Mononuclear cell (primary cell): ENCODE measurements around the gene ZFHX2. TPM values are rescaled to one million over a fixed set of nuclear protein-coding genes. Genes with fewer than 3 reads are reported as not detected.

Experiments
- H3K27me3 ChIP-seq: 2 replicates; pipeline ENCODE4 v1.6.0; 2011; ENCODE audit warnings: low read length, control low read depth; ENCODE audit not compliant: insufficient read depth
- H3K4me1 ChIP-seq: 2 replicates; pipeline ENCODE4 v1.5.1; 2011; ENCODE audit warnings: mild to moderate bottlenecking, low read length, control low read depth; ENCODE audit not compliant: insufficient read depth
- H3K4me3 ChIP-seq: 2 replicates; pipeline ENCODE4 v1.5.1; 2011; ENCODE audit warnings: mild to moderate bottlenecking, low read length, moderate library complexity
- H3K9me3 ChIP-seq: 2 replicates; pipeline ENCODE4 v1.5.1; 2011; ENCODE audit warnings: low read depth, mild to moderate bottlenecking, control low read depth, low read length
- total RNA-seq: library from RNA; depleted of rRNA; stranded (reverse); fragments of >200 nt; gene quantifications from one replicate; pipeline ENCODE4 v1.2.3, GENCODE V29; 2012

The ZFHX2 gene
- total RNA-seq, 1 donor, result under 0.01 TPM

GRCh38 chr14:23492618-23493272, 58.8 kb downstream of the ZFHX2 start:
- Histone ChIP-seq H3K4me1 (no peaks in the 10 kb centered on the region), H3K4me3 (no peak overlapping the region), H3K27me3 (no peaks in the 10 kb centered on the region), H3K9me3 (no peaks in the 10 kb centered on the region)

DNA sequence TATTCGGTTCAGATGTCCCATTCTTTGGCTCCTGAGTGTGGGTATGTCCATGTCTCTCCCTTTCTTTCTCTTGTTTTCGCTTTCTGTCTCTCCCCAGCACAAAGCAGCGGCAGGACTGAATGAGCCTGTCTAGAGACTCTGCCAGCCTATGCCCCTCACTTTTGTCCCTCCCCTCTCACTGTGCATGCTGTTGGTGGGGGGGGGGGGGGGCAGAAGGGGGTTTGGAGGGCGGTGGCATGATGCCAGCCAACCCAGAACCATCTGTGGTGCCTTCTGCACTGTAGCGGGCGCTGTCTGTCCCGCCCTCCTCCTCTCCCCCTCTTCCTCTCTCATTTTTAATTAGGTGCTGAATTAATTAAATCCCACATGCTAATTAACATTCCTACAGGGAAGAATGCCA, 64.3 kb downstream of the ZFHX2 start:
- Histone ChIP-seq H3K9me3 (no peaks in the 10 kb centered on the region), H3K4me1 (no peaks in the 10 kb centered on the region), H3K4me3 (no peak overlapping the region), H3K27me3 (no peaks in the 10 kb centered on the region)

- Histone ChIP-seq H3K4me3 (no peak overlapping the region), H3K4me1 (no peaks in the 10 kb centered on the region), H3K9me3 (no peaks in the 10 kb centered on the region), H3K27me3 (no peaks in the 10 kb centered on the region)
These were observed 65.5 kb downstream of the ZFHX2 start for GRCh38 chr14:23486036-23486435.

DNA sequence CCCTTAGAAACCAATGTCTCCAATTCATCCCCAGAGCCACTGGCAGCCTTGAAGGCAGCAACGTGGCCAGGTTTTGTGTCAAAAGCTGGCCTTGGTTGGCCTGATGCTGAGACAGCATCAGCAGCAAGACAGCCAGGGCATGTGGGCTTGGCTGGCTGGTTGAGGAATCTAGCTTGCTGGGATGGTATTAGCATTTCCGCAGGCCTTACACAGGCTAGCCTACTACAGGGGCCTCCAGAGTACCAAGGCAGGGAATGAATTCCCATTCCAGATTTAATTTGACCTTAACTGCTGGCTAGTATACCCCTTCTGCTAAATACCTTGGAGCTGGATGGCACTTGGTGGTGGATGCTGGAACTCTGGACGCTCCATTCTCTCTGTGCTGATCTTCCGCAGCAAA, 66.2 kb downstream of the ZFHX2 start:
- Histone ChIP-seq H3K27me3 (no peaks in the 10 kb centered on the region), H3K4me3 (no peak overlapping the region), H3K9me3 (no peaks in the 10 kb centered on the region), H3K4me1 (no peaks in the 10 kb centered on the region)

- Histone ChIP-seq H3K4me1 (no peaks in the 10 kb centered on the region), H3K9me3 (no peaks in the 10 kb centered on the region), H3K4me3 (no peak overlapping the region), H3K27me3 (no peaks in the 10 kb centered on the region)
These were observed 68.2 kb downstream of the ZFHX2 start for GRCh38 chr14:23483236-23483854.

DNA sequence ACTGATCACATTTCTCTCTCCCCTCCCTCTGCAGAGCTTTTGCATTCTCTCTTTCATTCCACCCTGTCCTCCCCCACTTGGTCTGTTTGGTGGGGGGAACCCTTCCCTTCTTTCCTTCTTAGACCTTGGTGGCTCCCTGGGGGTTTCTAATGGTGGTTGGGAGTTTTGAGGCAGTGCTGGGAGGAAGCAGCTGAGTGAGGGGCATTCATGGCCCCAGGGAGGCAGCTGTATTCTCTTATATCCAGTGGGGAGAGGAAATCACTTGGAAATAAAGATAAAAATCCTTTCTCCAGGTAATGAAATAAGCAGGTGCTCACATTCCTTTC, 68.8 kb downstream of the ZFHX2 start:
- Histone ChIP-seq H3K4me1 (no peaks in the 10 kb centered on the region), H3K27me3 (no peaks in the 10 kb centered on the region), H3K4me3 (no peak overlapping the region), H3K9me3 (no peaks in the 10 kb centered on the region)

GRCh38 chr14:23481979-23482822, 69.4 kb downstream of the ZFHX2 start:
- Histone ChIP-seq H3K4me3 (no peak overlapping the region), H3K9me3 (no peaks in the 10 kb centered on the region), H3K4me1 (no peaks in the 10 kb centered on the region), H3K27me3 (no peaks in the 10 kb centered on the region)

DNA sequence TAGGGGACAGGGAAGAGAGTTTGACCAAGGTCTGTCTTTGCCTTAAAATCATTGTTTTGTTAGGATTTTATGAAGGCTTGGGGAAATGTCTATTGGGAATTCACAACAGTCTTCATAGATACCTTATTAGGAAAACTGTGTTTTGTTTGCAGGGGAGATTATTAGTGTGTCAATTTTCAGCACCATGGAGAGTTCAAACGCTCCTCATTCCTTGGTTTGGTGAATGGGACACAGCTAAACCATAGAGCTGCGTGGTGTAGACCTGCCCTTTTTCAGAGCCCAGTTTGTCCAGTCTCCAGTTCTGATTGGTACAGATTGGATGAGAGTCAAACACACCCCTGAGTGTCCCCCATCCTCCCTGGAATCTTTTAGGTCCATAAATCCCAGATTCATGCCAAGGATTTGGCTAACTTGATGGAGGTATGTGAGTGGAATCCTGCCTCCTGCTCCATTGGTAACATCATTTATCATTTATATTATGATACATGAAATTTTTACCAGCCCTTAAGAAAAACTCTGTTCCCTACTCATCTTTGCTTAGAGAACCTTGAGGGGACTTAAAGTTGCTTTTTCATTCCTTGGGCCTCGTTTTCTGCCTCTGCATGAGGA, 70.1 kb downstream of the ZFHX2 start:
- H3K9me3 ChIP-seq, result no peaks in the 10 kb centered on the region

DNA sequence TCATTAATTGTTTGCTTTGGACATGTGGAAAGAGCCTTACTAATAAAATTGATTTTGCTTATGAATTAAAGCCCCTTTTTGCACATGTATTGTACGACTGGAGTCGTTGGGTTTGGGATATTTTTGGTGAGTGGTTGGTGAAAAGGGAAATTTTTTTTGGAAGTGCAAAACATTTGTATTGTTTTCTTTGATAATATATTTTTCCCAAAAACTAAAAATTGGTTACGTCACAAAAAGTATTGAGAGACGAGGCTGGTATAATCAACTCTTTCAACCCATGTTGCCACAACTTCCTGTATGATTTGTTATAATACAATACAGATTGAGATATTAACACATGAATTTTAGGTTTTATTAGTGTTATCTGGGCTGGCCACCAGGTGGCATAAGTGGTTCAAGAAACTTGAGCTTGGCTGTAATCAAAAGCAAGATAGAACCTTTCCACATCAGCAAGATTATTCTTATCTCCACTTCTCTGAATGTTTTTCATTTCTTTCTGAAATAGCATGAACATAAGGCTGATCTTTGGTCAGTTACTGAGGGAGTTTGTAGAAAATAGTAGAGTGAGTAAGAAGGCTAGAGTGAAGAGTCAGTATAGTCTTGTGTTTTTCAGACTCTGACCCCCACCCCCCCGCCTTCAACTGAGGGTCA, 73.3 kb downstream of the ZFHX2 start:
- H3K9me3 ChIP-seq, result no peaks in the 10 kb centered on the region
- no peak overlapping the region for H3K4me3 ChIP-seq
- H3K4me1 ChIP-seq, result no peaks in the 10 kb centered on the region
- H3K27me3 ChIP-seq, result no peaks in the 10 kb centered on the region

More for the DNA sequence above, 70.1 kb downstream of the ZFHX2 start:
- Histone ChIP-seq H3K4me1 (no peaks in the 10 kb centered on the region), H3K4me3 (no peak overlapping the region), H3K27me3 (no peaks in the 10 kb centered on the region)

DNA sequence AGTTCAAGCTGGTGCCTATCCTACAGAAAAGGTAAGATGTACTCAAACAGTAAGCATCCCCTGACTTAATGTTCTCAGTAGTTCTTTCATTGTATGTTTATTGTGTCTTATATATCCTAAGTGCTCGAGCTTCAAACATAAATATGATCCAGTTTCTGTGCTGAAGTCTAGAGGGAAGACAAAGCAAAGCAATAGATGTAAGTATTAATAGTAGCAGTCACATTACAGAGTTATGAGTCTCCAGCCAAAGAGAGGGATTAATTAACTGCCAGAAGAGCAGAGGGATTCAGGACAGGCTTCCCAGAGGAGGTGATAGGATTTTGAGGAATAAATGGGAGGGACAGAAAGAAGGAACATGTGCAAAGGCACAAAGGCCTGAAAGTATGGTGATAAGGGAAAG, 80.6 kb downstream of the ZFHX2 start:
- H3K27me3 ChIP-seq, result no peaks in the 10 kb centered on the region
- H3K9me3 ChIP-seq, result no peaks in the 10 kb centered on the region
- no peak overlapping the region for H3K4me3 ChIP-seq
- H3K4me1 ChIP-seq, result peaks cover 12% of the 10 kb centered on the region

Other genes with a start within 250 kb of the ZFHX2 start
- 12.5 TPM for gene PPP1R3E, start 248.9 kb downstream of the ZFHX2 start, total RNA-seq
- 3.4 TPM for gene BCL2L2, start 244.9 kb downstream of the ZFHX2 start, total RNA-seq
- 51.0 TPM for gene PABPN1, start 230.3 kb downstream of the ZFHX2 start, total RNA-seq
- gene SLC22A17, start 198.9 kb downstream of the ZFHX2 start, total RNA-seq, result 5.6 TPM
- not detected for gene EFS, start 186.6 kb downstream of the ZFHX2 start, total RNA-seq
- not detected for gene IL25, start 179.0 kb downstream of the ZFHX2 start, total RNA-seq
- gene CMTM5, start 174.7 kb downstream of the ZFHX2 start, total RNA-seq, result 22.0 TPM
- gene MYH6, start 143.5 kb downstream of the ZFHX2 start, total RNA-seq, result not detected
- not detected for gene MYH7, start 116.1 kb downstream of the ZFHX2 start, total RNA-seq
- 92.7 TPM for gene NGDN, start 82.1 kb downstream of the ZFHX2 start, total RNA-seq
- 11.5 TPM for gene THTPA, start 4.5 kb upstream of the ZFHX2 start, total RNA-seq
- gene AP1G2, start 16.0 kb upstream of the ZFHX2 start, total RNA-seq, result 53.1 TPM
- gene JPH4, start 27.0 kb upstream of the ZFHX2 start, total RNA-seq, result not detected
- gene DHRS2, start 84.6 kb upstream of the ZFHX2 start, total RNA-seq, result not detected